ENCODE data around the gene FCER1G. TPM values are rescaled to one million over a fixed set of nuclear protein-coding genes. Genes with fewer than 3 reads are reported as not detected.

FCER1G gene
- total and polyA plus RNA-seq, 2 of the 8 experiments (the other 6 are each of a cell fraction or from before 2014, with no cell fraction given): 1.6 TPM; not detected in 1

- 0 out of 2 replicates have a peak, but pooled peaks have one; percentile 28 for TF ChIP-seq PHF8 (conservative IDR thresholded peaks at IDR 0.05; ENCODE audit: low read depth, low read length)
- no peak for TF ChIP-seq RXRA (IDR thresholded peaks at IDR 0.05; ENCODE audit: insufficient read depth, low read depth, low read length)
- no peak for TF ChIP-seq SRF (IDR thresholded peaks at IDR 0.05; ENCODE audit: low read depth, low read length)
- peak; percentile 81 for TF ChIP-seq CHD2 (IDR thresholded peaks at IDR 0.05; ENCODE audit: low read length)
- no peak for TF ChIP-seq FOSL1 (IDR thresholded peaks at IDR 0.05; ENCODE audit: insufficient read depth, low read depth, low read length)
- peak; percentile 91 for TF ChIP-seq CTBP2 (IDR thresholded peaks at IDR 0.05; ENCODE audit: borderline replicate concordance, insufficient read depth, insufficient read length, low read length)
- TF ChIP-seq SAP30 (IDR thresholded peaks at IDR 0.05; ENCODE audit: insufficient read depth, insufficient replicate concordance, low read length): peak; percentile 99
- TF ChIP-seq KDM1A (IDR thresholded peaks at IDR 0.05; ENCODE audit: borderline replicate concordance, low read length): no peak
- TF ChIP-seq E2F6 (IDR thresholded peaks at IDR 0.05): no peak
- TF ChIP-seq CBX5 (IDR thresholded peaks at IDR 0.05; ENCODE audit: low read depth, low read length): no peak
- peak; percentile 78 to 92; a peak in 3 of 4 replicates for TF ChIP-seq SIN3A (conservative IDR thresholded peaks at IDR 0.05 in 1 of 2, IDR thresholded peaks at IDR 0.05 in 1 of 2; ENCODE audit: low read depth in 1 of 2, low read length in 2 of 2)
- peak; percentile 60 for TF ChIP-seq ASH2L (IDR thresholded peaks at IDR 0.05; ENCODE audit: low read length)
- TF ChIP-seq RAD21 (IDR thresholded peaks at IDR 0.05 in 1 of 2, conservative IDR thresholded peaks at IDR 0.05 in 1 of 2; ENCODE audit: low read depth in 2 of 2, low read length in 2 of 2): peak in 1 of 2 experiments; percentile 43; a peak in 2 of 4 replicates
- TF ChIP-seq GTF2F1 (IDR thresholded peaks at IDR 0.05; ENCODE audit: borderline replicate concordance, low read depth, low read length): no peak
- TF ChIP-seq YY1 (IDR thresholded peaks at IDR 0.05; ENCODE audit: low read depth, low read length): peak; percentile 100
- TF ChIP-seq NANOG (IDR thresholded peaks at IDR 0.05; ENCODE audit: insufficient read depth, low read depth, low read length, poor library complexity, severe bottlenecking): peak; percentile 55
- TF ChIP-seq HDAC2 (IDR thresholded peaks at IDR 0.05; ENCODE audit: borderline replicate concordance in 1 of 2, low read depth in 2 of 2, low read length in 2 of 2): peak; percentile 38 to 76; a peak in 1 of 4 replicates
- peak; percentile 69 for TF ChIP-seq SP2 (IDR thresholded peaks at IDR 0.05; ENCODE audit: low read length)
Measured at GRCh38 chr1:161225534-161226319, 10.6 kb downstream of the FCER1G start, which contains the start of gene TOMM40L (continued).
